Renal cortex interstitium (tissue), 15 donors: ENCODE data around the gene SPATA31D4. TPM values are rescaled to one million over a fixed set of nuclear protein-coding genes. Genes with fewer than 3 reads are reported as not detected.
"Not testable (repeated sequence)": the region's sequence is repeated elsewhere in the genome, so short reads cannot be mapped to it uniquely, and the experiment has no call there.

ENCODE experiments used
- DNase-seq, 11 donors: peaks; one replicate each; pipeline ENCODE4 v3.0.0-alpha.2; 2013; ENCODE audit warnings: low read depth in 9 of 11, low spot score in 4 of 11; ENCODE audit errors: extremely low read depth in 1 of 11
- long read RNA-seq, 16 experiments: transcript quantifications; one replicate each; lab custom pipeline, GENCODE V29; 2026
- polyA plus RNA-seq, 3 donors: library from polyadenylated mRNA; unstranded; fragments of 120-200 nt; gene quantifications; one replicate each; pipeline ENCODE4 v1.2.1, GENCODE V29; 2013; ENCODE audit not compliant: insufficient read length in 3 of 3

SPATA31D4 gene
- polyA plus RNA-seq, result not detected
- long read RNA-seq, donor 1, result 0 reads
- long read RNA-seq, donor 2, result 0 reads
- long read RNA-seq, donor 3, result 0 reads
- long read RNA-seq, donor 4, result 0 reads
- long read RNA-seq, donor 5, result 0 reads
- long read RNA-seq, donor 6, result 0 reads
- long read RNA-seq, donor 7, result 0 reads
- long read RNA-seq, donor 8, result 0 reads
- long read RNA-seq, donor 9, result 0 reads
- long read RNA-seq, donor 10, result 0 reads
- long read RNA-seq, donor 11, result 0 reads
- long read RNA-seq, donor 12, result 0 reads
- long read RNA-seq, donor 13, result 0 reads
- long read RNA-seq, donor 14, result 0 reads
- long read RNA-seq, donor 15, result 0 reads
- long read RNA-seq, donor 16, result 0 reads

- not testable (repeated sequence) for DNase-seq
Observed at GRCh38 chr9:81928305-81928704, at the start of gene SPATA31D4. Gene SPATA31D4 (plus strand): TSS chr9:81928428. CDS start chr9:81928514, 86 bp downstream.

- DNase-seq, result no peak
Observed at GRCh38 chr9:81878530-81878929, 49.7 kb upstream of the SPATA31D4 start.

- DNase-seq, result no peak
Observed at GRCh38 chr9:81879501-81879916, 48.7 kb upstream of the SPATA31D4 start.

- DNase-seq, result no peak
Observed at GRCh38 chr9:81885602-81886001, 42.6 kb upstream of the SPATA31D4 start.

GRCh38 chr9:81886665-81887064, 41.6 kb upstream of the SPATA31D4 start:
- no peak for DNase-seq

GRCh38 chr9:81890104-81890503, 38.1 kb upstream of the SPATA31D4 start:
- no peak for DNase-seq

- DNase-seq, result no peak
Observed at GRCh38 chr9:81892440-81892839, 35.8 kb upstream of the SPATA31D4 start.

GRCh38 chr9:81893929-81894328, 34.3 kb upstream of the SPATA31D4 start:
- DNase-seq, result no peak

GRCh38 chr9:81894891-81895290, 33.3 kb upstream of the SPATA31D4 start:
- DNase-seq, result no peak

- no peak for DNase-seq
Observed at GRCh38 chr9:81896070-81896469, 32.2 kb upstream of the SPATA31D4 start.

GRCh38 chr9:81898851-81899250, 29.4 kb upstream of the SPATA31D4 start:
- no peak for DNase-seq

GRCh38 chr9:81902196-81902595, 26.0 kb upstream of the SPATA31D4 start:
- DNase-seq, result no peak

- no peak for DNase-seq
Observed at GRCh38 chr9:81902626-81903025, 25.6 kb upstream of the SPATA31D4 start.

GRCh38 chr9:81906671-81907070, 21.6 kb upstream of the SPATA31D4 start:
- no peak for DNase-seq

GRCh38 chr9:81912135-81912534, 16.1 kb upstream of the SPATA31D4 start:
- no peak for DNase-seq

GRCh38 chr9:81915801-81916505, 12.3 kb upstream of the SPATA31D4 start:
- no peak for DNase-seq

- not testable (repeated sequence) for DNase-seq
Observed at GRCh38 chr9:81918507-81918906, 9.7 kb upstream of the SPATA31D4 start.

- not testable (repeated sequence) for DNase-seq
Observed at GRCh38 chr9:81930147-81930546, 1.9 kb downstream of the SPATA31D4 start.

GRCh38 chr9:81933547-81933946, 5.3 kb downstream of the SPATA31D4 start:
- not testable (repeated sequence) for DNase-seq

- not testable (repeated sequence) for DNase-seq
Observed at GRCh38 chr9:81943393-81943792, 15.2 kb downstream of the SPATA31D4 start, which contains the start of gene SPATA31D3. Gene SPATA31D3 (plus strand): TSS chr9:81943500. CDS start chr9:81943586, 86 bp downstream.
